PFSK-1 (cell line): ENCODE data around the gene PRKN.

Source experiments
- FOXP2 ChIP-seq: optimal IDR thresholded peaks from 2 replicates; pipeline ENCODE3; 2011; ENCODE audit warnings: borderline replicate concordance, control low read depth, inconsistent platforms; ENCODE audit not compliant: insufficient read depth; ENCODE audit errors: extremely low read length, extremely low read depth
- POLR2AphosphoS5 ChIP-seq: IDR thresholded peaks from 2 replicates; pipeline ENCODE4 v1.6.1; 2012; ENCODE audit warnings: low read depth, mild to moderate bottlenecking, control low read depth, low read length, moderate library complexity
- TF ChIP-seq, protein P1 (sequence below), 2 experiments: IDR thresholded peaks; 2 replicates each; pipeline versions ENCODE4 v1.6.1 to v1.8.0; 2011 to 2012; ENCODE audit warnings: low read depth in 2 of 2, low read length in 2 of 2, control low read depth in 1 of 2, inconsistent platforms in 1 of 2, mild to moderate bottlenecking in 1 of 2, moderate library complexity in 1 of 2; ENCODE audit not compliant: insufficient read depth in 1 of 2

DNA sequence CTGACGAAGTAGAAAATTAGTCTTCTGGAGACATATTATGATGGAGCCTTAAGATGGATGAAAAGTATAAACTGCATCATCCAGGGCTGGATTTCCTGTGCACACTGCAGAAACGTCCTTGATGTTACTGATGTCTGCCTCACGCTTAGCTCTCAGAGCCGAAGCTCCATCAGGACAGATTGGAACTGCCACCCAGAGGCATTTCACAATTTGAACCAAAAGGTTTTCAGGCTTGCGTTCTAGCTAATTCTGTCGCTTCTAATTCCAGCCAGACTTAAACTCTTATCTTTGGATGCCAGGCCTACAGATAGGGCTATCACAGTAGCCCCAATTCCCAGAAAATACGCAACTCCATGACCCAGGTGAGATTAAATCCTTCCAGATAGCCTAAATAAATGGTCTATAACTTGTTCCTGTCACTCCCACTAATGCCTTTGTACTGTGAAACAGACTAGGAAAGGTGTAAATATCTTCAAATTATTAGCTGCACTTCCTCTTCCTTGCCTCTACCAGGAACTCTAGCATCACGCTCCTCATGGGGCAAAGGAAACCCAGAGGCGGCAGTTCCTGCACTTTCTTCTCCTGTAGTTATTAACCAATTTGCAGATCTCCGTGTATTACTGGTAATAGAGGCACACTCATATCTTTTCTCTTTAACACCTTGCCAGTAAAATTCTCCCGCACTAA lies 634.6 kb downstream of the PRKN start:
- TF ChIP-seq POLR2AphosphoS5 (no peak), FOXP2 (no peak)
- TF ChIP-seq, protein P1, sequence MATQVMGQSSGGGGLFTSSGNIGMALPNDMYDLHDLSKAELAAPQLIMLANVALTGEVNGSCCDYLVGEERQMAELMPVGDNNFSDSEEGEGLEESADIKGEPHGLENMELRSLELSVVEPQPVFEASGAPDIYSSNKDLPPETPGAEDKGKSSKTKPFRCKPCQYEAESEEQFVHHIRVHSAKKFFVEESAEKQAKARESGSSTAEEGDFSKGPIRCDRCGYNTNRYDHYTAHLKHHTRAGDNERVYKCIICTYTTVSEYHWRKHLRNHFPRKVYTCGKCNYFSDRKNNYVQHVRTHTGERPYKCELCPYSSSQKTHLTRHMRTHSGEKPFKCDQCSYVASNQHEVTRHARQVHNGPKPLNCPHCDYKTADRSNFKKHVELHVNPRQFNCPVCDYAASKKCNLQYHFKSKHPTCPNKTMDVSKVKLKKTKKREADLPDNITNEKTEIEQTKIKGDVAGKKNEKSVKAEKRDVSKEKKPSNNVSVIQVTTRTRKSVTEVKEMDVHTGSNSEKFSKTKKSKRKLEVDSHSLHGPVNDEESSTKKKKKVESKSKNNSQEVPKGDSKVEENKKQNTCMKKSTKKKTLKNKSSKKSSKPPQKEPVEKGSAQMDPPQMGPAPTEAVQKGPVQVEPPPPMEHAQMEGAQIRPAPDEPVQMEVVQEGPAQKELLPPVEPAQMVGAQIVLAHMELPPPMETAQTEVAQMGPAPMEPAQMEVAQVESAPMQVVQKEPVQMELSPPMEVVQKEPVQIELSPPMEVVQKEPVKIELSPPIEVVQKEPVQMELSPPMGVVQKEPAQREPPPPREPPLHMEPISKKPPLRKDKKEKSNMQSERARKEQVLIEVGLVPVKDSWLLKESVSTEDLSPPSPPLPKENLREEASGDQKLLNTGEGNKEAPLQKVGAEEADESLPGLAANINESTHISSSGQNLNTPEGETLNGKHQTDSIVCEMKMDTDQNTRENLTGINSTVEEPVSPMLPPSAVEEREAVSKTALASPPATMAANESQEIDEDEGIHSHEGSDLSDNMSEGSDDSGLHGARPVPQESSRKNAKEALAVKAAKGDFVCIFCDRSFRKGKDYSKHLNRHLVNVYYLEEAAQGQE (IDR thresholded peaks at IDR 0.05; ENCODE audit: insufficient read depth in 1 of 2, low read depth in 2 of 2, low read length in 2 of 2): no peak
